HepG2 (cell line): ENCODE data around the gene TMPO. TPM values are rescaled to one million over a fixed set of nuclear protein-coding genes. Genes with fewer than 3 reads are reported as not detected.

Source experiments
- DNMT3B ChIP-seq: conservative IDR thresholded peaks from 2 replicates; pipeline ENCODE4 v1.6.1; 2016; ENCODE audit warnings: missing biosample characterization, control low read depth
- ELF4 ChIP-seq: sonication (generic); formaldehyde crosslinking; IDR thresholded peaks from 2 replicates; pipeline ENCODE4 v1.5.0; 2020; ENCODE audit warnings: missing genetic modification reagents, mild to moderate bottlenecking, moderate library complexity, borderline replicate concordance
- GATAD2A ChIP-seq: IDR thresholded peaks from 2 replicates; pipeline ENCODE4 v1.6.1; 2016
- HNF4A ChIP-seq: sonication (generic); formaldehyde crosslinking; IDR thresholded peaks from 2 replicates; pipeline ENCODE4 v1.4.0; 2020; ENCODE audit warnings: missing genetic modification reagents
- KIAA2018 ChIP-seq: sonication (generic); formaldehyde crosslinking; IDR thresholded peaks from 2 replicates; pipeline ENCODE4 v1.5.0; 2020; ENCODE audit warnings: mild to moderate bottlenecking, missing genetic modification reagents, borderline replicate concordance
- RERE ChIP-seq: IDR thresholded peaks from 2 replicates; pipeline ENCODE4 v1.6.1; 2016; ENCODE audit warnings: low read depth, missing genetic modification reagents, missing compliant biosample characterization
- ZBTB20 ChIP-seq: sonication (generic); formaldehyde crosslinking; IDR thresholded peaks from 2 replicates; pipeline ENCODE4 v1.8.1; 2023; ENCODE audit warnings: missing genetic modification reagents, low read depth, mild to moderate bottlenecking, borderline replicate concordance
- ZNF224 ChIP-seq: sonication (generic); formaldehyde crosslinking; IDR thresholded peaks from 2 replicates; pipeline ENCODE4 v1.5.0; 2020; ENCODE audit warnings: mild to moderate bottlenecking, missing genetic modification reagents
- polyA plus RNA-seq, 8 experiments: library from polyadenylated mRNA; depleted of rRNA in 3 of 8; stranded (reverse) in 7 of 8; unstranded in 1 of 8; fragments of >200 nt; fragmentation: Illumina TruSeq in 4 of 8; extraction: Trizol in 4 of 8; gene quantifications; 2 replicates each; pipeline versions ENCODE4 v1.2.1 to v1.2.3, GENCODE V29; 2011 to 2016; ENCODE audit warnings: low read depth in 4 of 8, missing spikeins in 1 of 8, mixed read lengths in 1 of 8; ENCODE audit not compliant: insufficient read depth in 1 of 8
- total RNA-seq, 5 experiments: library from RNA; depleted of rRNA; stranded (reverse); fragments of >200 nt; fragmentation: Illumina TruSeq; extraction: Trizol; gene quantifications; 2 replicates each; pipeline ENCODE4 v1.2.3, GENCODE V29; 2016; ENCODE audit warnings: low read depth in 1 of 5
- TF ChIP-seq, protein P1 (sequence below): sonication (generic); formaldehyde crosslinking; IDR thresholded peaks from 2 replicates; pipeline ENCODE4 v1.4.0; 2020; ENCODE audit warnings: missing genetic modification reagents
- TF ChIP-seq, protein P2 (sequence below): sonication (generic); formaldehyde crosslinking; IDR thresholded peaks from 2 replicates; pipeline ENCODE4 v1.8.1; 2023; ENCODE audit warnings: mild to moderate bottlenecking, missing genetic modification reagents, borderline replicate concordance
- TF ChIP-seq, protein P3 (sequence below): sonication (generic); formaldehyde crosslinking; IDR thresholded peaks from 2 replicates; pipeline ENCODE4 v1.4.0; 2020; ENCODE audit warnings: missing genetic modification reagents; ENCODE audit errors: not compliant biosample characterization

The TMPO gene
- total and polyA plus RNA-seq, 2 of the 13 experiments (the other 11 are each of a cell fraction or from before 2014, with no cell fraction given), result 24.2 to 167 TPM

DNA sequence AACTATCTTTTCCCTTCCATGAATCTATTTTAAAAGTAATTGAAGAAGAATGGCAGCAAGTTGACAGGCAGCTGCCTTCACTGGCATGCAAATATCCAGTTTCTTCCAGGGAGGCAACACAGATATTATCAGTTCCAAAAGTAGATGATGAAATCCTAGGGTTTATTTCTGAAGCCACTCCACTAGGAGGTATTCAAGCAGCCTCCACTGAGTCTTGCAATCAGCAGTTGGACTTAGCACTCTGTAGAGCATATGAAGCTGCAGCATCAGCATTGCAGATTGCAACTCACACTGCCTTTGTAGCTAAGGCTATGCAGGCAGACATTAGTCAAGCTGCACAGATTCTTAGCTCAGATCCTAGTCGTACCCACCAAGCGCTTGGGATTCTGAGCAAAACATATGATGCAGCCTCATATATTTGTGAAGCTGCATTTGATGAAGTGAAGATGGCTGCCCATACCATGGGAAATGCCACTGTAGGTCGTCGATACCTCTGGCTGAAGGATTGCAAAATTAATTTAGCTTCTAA, 18.4 kb downstream of the TMPO start (continued):
- TF ChIP-seq, protein P1, sequence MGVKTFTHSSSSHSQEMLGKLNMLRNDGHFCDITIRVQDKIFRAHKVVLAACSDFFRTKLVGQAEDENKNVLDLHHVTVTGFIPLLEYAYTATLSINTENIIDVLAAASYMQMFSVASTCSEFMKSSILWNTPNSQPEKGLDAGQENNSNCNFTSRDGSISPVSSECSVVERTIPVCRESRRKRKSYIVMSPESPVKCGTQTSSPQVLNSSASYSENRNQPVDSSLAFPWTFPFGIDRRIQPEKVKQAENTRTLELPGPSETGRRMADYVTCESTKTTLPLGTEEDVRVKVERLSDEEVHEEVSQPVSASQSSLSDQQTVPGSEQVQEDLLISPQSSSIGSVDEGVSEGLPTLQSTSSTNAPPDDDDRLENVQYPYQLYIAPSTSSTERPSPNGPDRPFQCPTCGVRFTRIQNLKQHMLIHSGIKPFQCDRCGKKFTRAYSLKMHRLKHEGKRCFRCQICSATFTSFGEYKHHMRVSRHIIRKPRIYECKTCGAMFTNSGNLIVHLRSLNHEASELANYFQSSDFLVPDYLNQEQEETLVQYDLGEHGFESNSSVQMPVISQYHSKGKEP (CRISPR knock-in tag), result no peak
- TF ChIP-seq ELF4 (CRISPR knock-in tag) (no peak), ZBTB20 (CRISPR knock-in tag) (no peak), RERE (CRISPR knock-in tag) (no peak), KIAA2018 (CRISPR knock-in tag) (no peak), GATAD2A (CRISPR knock-in tag) (peak; percentile 80), ZNF224 (no peak), HNF4A (CRISPR knock-in tag) (peak; percentile 70), DNMT3B (CRISPR knock-in tag) (no peak)
- TF ChIP-seq, protein P2, sequence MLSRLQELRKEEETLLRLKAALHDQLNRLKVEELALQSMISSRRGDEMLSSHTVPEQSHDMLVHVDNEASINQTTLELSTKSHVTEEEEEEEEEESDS (CRISPR knock-in tag), result no peak
- TF ChIP-seq, protein P3, sequence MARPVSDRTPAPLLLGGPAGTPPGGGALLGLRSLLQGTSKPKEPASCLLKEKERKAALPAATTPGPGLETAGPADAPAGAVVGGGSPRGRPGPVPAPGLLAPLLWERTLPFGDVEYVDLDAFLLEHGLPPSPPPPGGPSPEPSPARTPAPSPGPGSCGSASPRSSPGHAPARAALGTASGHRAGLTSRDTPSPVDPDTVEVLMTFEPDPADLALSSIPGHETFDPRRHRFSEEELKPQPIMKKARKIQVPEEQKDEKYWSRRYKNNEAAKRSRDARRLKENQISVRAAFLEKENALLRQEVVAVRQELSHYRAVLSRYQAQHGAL, result no peak
